ENCODE results near the gene DGKH. TPM values are rescaled to one million over a fixed set of nuclear protein-coding genes. Genes with fewer than 3 reads are reported as not detected.

DGKH gene
- total and polyA plus RNA-seq, 10 of the 15 experiments (the other 5 are each of a cell fraction or from before 2014, with no cell fraction given) = 1.3 to 15.2 (median 7.3) TPM

- no peaks in the 10 kb centered on the region for H4K20me1 ChIP-seq (ENCODE audit: control insufficient read depth, insufficient read depth)
- no peak overlapping the region for H3K4me2 ChIP-seq (ENCODE audit: control insufficient read depth, insufficient read depth)
- H3K9ac ChIP-seq (ENCODE audit: control insufficient read depth, insufficient read depth, low read length) = no peak overlapping the region
- no peaks in the 10 kb centered on the region for H3K27me3 ChIP-seq (replicated peaks in 1 of 2; ENCODE audit: control insufficient read depth in 2 of 2, insufficient read depth in 2 of 2, low read length in 1 of 2)
- 90% methylated on average over 8 of the region's 8 CpGs for WGBS (ENCODE audit: insufficient coverage, insufficient replicate concordance, low lambda C conversion rate, missing lambda C conversion rate)
- ChIA-PET POLR2A (no interaction called here), RAD21 (ENCODE audit: unreplicated experiment) (no interaction called here), CTCF (no interaction called here), SMC1A (ENCODE audit: uncharacterized antibody, unreplicated experiment) (interaction anchor here (1.0 kb wide), 1 partner anchor 23 kb away, joined by 3 read pairs; no protein-coding TSS in a partner anchor)
- FAIRE-seq = no peak
- no peak overlapping the region for H2AFZ ChIP-seq (ENCODE audit: control insufficient read depth, low read depth, low read length)
- H3K4me1 ChIP-seq (ENCODE audit: control insufficient read depth, insufficient read depth, low read length) = no peaks in the 10 kb centered on the region
- no peak for ATAC-seq
- BruUV-seq (replicated peaks) = no TSS peak
- DNase-seq (ENCODE audit: low read depth, low spot score) = no peak
- intact Hi-C loops (cut with micrococcal nuclease; ENCODE audit: unreplicated experiment) = no loop called here
- no peaks in the 10 kb centered on the region for H3K79me2 ChIP-seq (ENCODE audit: control insufficient read depth, insufficient read depth, low read length)
- H3K9me3 ChIP-seq (replicated peaks; ENCODE audit: control insufficient read depth, insufficient read depth, low read length) = no peaks in the 10 kb centered on the region
- no peak overlapping the region for H3K4me3 ChIP-seq
- H3K36me3 ChIP-seq (ENCODE audit: control insufficient read depth in 2 of 2, insufficient read depth in 2 of 2, low read length in 1 of 2) = no peaks in the 10 kb centered on the region
- in situ Hi-C loops (cut with MboI) = no loop called here
- H3K27ac ChIP-seq (ENCODE audit: control insufficient read depth, insufficient read depth) = no peak overlapping the region
- TF ChIP-seq NBN (IDR thresholded peaks at IDR 0.05) = no peak
- TF ChIP-seq ZNF592 (IDR thresholded peaks at IDR 0.05) = no peak
- TF ChIP-seq ATF2 (IDR thresholded peaks at IDR 0.05; ENCODE audit: low read length) = no peak
- TF ChIP-seq, protein P1, sequence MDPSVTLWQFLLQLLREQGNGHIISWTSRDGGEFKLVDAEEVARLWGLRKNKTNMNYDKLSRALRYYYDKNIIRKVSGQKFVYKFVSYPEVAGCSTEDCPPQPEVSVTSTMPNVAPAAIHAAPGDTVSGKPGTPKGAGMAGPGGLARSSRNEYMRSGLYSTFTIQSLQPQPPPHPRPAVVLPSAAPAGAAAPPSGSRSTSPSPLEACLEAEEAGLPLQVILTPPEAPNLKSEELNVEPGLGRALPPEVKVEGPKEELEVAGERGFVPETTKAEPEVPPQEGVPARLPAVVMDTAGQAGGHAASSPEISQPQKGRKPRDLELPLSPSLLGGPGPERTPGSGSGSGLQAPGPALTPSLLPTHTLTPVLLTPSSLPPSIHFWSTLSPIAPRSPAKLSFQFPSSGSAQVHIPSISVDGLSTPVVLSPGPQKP (IDR thresholded peaks at IDR 0.05; ENCODE audit: low read depth, low read length) = no peak
- TF ChIP-seq, protein P2, sequence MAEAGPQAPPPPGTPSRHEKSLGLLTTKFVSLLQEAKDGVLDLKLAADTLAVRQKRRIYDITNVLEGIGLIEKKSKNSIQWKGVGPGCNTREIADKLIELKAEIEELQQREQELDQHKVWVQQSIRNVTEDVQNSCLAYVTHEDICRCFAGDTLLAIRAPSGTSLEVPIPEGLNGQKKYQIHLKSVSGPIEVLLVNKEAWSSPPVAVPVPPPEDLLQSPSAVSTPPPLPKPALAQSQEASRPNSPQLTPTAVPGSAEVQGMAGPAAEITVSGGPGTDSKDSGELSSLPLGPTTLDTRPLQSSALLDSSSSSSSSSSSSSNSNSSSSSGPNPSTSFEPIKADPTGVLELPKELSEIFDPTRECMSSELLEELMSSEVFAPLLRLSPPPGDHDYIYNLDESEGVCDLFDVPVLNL (IDR thresholded peaks at IDR 0.05; ENCODE audit: low read depth, low read length) = no peak
- TF ChIP-seq BRCA1 (IDR thresholded peaks at IDR 0.05; ENCODE audit: low read depth, low read length) = no peak
- no peak for TF ChIP-seq REST (IDR thresholded peaks at IDR 0.05; ENCODE audit: low read depth, low read length)
- TF ChIP-seq BCLAF1 (IDR thresholded peaks at IDR 0.05) = no peak
- TF ChIP-seq FOS (IDR thresholded peaks at IDR 0.05; ENCODE audit: borderline replicate concordance, extremely low read depth, insufficient read length) = no peak
These were observed 198.1 kb downstream of the DGKH start for GRCh38 chr13:42246541-42246940.
